CD4-positive, alpha-beta T cell treated with Interleukin-10 for 1 hour (primary cell): ENCODE results near the gene ACOT8.
"Not testable (repeated sequence)": the region's sequence is repeated elsewhere in the genome, so short reads cannot be mapped to it uniquely, and the experiment has no call there.

ENCODE experiments used
- DNase-seq: peaks from one replicate; pipeline ENCODE4 v3.0.0-alpha.2; 2020

Gene ACOT8

GRCh38 chr20:45886590-45887345 is 29.6 kb upstream of the ACOT8 start:
- DNase-seq = no peak

DNA sequence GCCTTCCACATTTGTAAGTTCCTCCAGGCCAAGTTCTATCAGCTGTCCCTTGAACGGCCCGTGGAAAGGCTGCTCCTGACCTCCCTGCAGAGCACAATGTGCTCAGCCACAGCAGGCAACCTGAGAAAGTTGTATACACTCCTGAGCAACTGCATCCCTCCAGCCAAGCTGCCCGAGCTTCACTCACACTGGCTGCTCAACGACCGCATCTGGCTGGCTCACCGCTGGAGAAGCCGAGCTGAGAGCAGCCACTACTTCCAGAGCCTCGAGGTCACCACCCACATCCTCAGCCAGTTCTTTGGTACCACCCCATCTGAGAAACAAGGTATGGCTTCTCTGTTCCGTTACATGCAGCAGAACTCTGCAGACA is 25.9 kb upstream of the ACOT8 start:
- no peak for DNase-seq

DNA sequence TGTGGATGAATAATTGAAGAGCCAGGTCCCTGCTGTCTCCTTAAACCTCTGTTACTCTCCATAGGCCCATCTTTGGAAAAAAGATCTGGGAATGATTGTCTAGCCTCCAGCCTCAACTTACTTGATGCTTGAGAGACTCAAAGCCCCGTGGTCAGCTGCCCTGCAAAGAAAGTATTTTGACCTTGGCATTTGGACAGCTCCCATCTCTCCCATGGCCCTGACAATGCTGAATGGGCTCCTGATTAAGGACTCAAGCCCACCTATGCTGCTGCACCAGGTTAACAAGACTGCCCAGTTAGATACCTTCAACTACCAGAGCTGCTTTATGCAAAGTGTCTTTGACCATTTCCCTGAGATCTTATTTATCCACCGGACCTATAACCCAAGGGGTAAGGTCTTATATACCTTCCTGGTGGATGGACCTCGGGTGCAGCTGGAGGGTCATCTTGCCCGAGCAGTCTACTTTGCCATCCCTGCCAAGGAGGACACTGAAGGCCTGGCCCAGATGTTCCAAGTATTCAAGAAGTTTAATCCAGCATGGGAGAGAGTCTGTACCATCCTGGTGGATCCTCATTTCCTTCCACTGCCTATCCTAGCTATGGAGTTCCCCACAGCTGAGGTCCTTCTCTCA is 25.4 kb upstream of the ACOT8 start:
- no peak for DNase-seq

DNA sequence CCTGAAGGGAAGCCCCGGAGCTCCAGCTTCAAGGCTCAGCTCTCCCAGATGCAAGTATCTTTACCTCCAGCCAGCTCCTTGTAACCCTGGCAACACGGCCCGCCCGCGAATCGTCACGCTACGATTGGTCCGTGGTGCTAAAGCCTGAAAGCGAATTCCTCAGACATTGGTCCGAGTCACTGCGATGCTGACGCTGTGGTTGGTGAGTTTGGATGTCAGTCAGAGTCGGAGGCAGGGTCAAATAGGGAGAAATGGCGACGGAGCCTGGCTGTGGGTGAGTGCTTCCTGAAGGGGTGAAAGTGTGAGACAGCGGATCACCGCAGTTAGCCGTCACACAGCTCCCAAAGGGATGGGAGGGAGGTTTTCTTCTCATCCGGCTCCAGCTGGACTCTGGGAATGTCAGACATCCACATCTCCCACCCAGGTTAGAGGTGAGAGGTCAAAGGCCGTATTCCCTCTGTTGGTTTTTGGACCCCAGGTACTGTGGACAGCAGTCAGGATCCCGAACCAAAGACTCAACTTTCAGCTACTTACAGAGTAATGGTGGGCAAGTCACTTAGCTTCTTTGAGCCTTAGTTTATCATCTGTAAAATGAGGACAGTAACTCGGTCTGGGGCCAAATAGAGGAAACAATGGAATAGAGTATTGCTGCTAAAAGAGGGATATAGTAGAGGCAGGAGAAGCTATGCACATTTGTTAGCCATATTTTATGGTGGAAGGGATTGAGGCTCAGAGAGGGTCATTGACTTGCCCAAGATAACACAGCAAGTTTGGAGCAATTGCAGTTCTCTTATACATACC is 24.0 kb upstream of the ACOT8 start, which contains the start of gene ZSWIM1:
Gene ZSWIM1 (plus strand): TSS at position 240 of the 801 bp plus-strand sequence. CDS start 1,366 bp downstream, outside the sequence.
- DNase-seq = peak; percentile 99

DNA sequence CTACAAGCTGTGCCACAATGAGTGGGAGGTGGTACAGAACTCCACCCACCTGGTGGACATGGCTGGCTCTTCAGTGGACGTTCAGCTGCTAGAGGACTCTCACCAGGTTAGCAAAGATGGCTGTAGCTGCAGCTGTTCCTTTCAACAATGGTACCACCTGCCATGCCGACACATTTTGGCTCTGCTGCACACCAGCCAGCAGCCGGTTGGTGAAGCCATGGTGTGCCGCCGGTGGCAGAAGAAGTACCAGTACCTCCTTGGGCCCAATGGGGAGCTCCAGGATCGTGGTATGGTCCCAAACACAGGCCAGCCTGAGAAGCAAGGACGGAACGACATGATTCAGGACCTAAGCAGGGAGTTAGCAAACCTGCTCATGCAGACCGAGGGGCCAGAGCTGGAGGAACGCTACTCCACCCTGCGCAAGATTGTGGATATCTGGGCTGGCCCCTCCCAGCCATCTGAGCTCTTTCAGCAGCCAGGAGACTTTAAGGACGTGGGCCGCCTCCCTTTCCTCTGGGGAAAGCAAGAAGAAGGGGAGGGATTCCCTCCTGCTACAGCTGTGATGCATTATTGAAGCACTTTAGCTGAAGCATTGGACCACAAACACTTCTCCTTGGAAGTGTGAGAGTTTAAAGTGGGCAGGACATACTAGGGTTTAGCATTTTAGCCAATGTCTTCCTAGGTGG is 21.0 kb upstream of the ACOT8 start:
- DNase-seq = no peak

GRCh38 chr20:45874576-45874975 is 17.4 kb upstream of the ACOT8 start:
- DNase-seq = no peak

DNA sequence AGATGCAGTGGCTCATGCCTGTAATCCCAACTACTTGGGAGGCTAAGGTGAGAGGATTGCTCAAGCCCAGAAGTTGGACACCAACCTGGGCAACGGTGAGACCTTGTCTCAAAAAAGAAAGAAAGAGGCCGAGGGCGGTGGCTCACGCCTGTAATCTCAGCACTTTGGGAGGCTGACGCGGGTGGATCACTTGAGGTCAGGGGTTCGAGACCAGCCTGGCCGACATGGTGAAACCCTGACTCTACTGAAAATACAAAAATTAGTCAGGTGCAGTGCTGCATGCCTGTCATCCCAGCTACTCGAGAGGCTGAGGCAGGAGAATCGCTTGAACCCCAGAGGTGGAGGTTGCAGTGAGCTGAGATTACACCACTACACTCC is 16.9 kb upstream of the ACOT8 start:
- DNase-seq = not testable (repeated sequence)

DNA sequence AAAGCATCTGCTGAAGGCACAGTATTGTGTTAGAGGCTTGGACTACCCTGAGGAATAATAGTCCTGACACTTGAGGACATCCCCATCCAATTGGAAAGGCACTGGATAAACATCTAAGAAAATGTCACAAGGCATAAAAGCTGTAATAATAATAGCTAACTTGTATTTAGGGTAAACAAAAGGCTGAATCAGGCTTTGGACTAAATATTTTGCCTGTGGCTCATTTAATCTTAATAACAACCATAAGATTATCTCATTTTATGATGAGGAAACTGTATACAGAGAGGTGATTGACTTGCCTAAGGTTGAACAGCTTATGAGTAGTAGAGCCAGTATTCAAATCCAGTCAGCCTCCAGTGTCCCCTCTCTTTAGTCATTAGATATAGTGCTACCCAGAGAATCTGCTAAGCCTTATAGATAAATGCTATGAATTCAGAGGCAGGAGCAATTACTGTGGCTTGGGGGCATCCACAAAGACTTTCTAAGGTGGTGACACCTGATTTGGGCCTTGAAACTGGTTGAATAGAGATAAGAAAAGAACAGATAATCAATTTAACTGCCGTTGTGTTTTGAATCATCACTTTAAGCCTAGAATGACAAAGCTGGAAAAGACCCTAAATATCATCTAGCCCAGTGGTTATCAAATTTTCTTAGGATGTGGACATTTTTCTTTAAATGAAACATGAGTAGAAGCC is 16.4 kb upstream of the ACOT8 start:
- no peak for DNase-seq

GRCh38 chr20:45872626-45873025 is 15.4 kb upstream of the ACOT8 start:
- no peak for DNase-seq

GRCh38 chr20:45867819-45868176 is 10.6 kb upstream of the ACOT8 start:
- DNase-seq = no peak

GRCh38 chr20:45867136-45867818 is 10.1 kb upstream of the ACOT8 start:
- no peak for DNase-seq

GRCh38 chr20:45866454-45866853 is 9.3 kb upstream of the ACOT8 start:
- no peak for DNase-seq

GRCh38 chr20:45863543-45864470 is 6.6 kb upstream of the ACOT8 start:
- DNase-seq = no peak

GRCh38 chr20:45861221-45862075 is 4.3 kb upstream of the ACOT8 start:
- DNase-seq = no peak

- DNase-seq = no peak
Observed at GRCh38 chr20:45860560-45861220, 3.5 kb upstream of the ACOT8 start.

DNA sequence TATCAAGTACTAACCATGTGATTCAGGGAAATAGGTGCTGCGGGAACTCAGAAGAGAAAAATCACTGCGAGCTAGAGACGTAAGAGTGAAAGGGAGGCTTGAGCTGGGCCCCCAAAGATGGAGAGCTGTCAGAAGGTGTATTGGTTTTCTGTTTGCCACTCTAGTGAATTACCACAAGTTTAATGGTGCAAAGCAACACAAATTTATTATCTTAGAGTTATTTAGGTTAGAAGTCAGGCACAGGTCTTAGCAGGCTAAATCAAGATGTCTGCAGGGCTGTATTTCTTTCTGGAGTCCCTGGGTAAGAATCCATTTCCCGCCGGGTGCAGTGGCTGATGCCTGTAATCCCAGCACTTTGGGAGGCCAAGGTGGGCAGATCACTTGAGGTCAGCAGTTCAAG is 2.7 kb upstream of the ACOT8 start:
- DNase-seq = no peak

DNA sequence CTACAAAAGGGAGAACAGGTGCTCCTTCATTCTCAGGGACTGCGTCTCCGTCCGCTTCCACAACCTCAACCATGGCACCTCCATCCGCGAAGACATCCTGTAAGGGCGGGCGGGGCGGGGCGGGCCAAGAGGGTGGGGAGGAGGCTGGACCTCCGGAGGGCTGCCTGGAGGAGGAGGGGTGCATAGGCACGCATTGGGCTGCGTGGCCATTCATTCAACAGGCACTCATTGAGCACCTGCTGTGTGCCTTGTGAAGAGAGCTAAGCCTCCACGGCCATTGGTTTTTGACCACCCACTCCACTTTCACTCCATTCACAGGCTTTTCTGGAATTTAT is 657 bp upstream of the ACOT8 start:
- DNase-seq = no peak

DNA sequence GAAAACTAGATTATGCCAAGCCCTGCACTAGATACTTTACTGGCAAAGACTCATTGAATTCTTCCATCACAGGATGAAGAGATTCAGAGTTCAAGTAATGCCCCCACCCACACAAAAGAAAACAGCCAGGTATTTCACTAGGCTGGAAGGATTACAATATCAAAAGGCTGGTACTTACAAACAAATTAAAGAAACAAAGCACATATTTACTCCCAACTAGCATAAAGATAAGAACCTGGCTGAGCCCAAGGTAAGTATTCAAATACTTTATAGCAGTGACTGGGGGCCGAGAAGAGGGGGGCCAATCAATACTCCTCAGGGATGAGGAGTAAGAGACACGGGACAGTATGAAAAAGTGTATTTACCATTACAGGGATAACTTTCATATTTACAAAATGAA is 3.7 kb downstream of the ACOT8 start:
- no peak for DNase-seq

DNA sequence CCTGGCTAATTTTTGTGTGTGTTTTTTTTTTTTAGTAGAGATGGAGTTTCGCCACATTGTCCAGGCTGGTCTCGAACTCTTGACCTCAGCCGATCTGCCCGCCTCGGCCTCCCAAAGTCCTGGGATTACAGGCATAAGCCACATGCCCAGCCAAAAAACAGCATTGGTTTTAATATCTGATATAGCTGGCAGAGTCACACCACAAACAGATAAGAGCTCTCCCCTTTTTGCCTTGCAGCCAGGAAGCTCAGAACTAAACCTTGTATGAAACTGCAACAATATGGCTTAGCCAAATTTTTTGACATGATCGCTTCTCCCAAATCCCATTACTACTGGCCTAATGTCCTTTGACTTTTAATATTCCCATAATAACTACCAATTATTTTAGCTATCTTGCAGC is 4.9 kb downstream of the ACOT8 start:
- DNase-seq = no peak

DNA sequence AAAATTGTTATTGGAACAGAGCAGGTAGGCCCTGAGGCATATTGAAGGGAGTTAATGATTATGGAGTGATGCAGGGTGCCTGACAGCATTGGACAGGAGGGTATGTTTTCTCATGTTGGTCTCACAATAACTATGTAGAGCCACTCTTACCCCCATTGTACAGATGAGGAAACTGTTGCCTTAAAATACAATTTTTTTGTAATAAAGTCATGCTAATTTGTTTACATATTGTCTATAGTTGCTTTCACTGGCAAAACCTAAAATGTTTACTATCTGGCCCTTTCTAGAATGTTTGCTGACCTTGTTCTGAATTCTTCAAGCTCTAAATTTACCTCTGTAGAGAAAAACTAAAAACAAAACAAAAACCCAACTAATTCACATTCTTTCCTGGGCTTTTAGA is 5.7 kb downstream of the ACOT8 start:
- DNase-seq = no peak
